HG03520 (cell line): ENCODE measurements around the gene DLL1.

Source experiments
- ATAC-seq: cut with Tn5 transposase; IDR thresholded peaks from one replicate; pipeline ENCODE4 v1.9.1; 2021; ENCODE audit warnings: mild to moderate bottlenecking, moderate library complexity; ENCODE audit not compliant: unreplicated experiment

DLL1 gene

GRCh38 chr6:170253910-170254269, 37.0 kb downstream of the DLL1 start:
- no peak for ATAC-seq

DNA sequence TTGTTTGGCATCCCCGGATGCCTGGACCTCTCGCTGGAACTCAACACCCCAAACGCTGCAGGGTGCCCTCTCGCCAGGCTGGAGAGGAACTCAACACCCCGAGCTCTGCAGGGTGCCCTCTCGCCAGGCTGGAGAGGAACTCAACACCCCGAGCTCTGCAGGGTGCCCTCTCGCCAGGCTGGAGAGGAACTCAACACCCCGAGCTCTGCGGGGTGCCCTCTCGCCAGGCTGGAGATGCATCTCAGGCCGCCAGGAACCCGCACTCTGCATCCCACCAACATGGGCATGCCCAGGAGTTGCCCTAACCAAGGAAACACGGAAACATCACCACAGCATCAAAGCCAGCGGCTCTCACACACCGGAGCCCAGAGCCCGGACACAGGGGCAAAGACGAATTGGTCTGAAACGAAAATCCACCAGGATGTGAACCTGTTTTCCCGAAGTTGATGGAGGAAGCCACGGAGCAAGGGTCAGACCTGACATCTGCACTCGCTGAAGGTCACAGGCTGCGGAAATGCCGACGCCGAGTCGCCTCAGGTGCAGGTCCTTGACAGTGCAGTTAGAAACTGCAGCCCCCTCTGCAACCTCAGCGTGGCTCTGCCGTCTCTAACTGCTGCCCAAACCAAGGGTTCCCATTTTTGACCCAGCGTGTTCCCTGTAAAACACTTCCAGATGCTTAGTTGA, 37.5 kb downstream of the DLL1 start:
- ATAC-seq: no peak

DNA sequence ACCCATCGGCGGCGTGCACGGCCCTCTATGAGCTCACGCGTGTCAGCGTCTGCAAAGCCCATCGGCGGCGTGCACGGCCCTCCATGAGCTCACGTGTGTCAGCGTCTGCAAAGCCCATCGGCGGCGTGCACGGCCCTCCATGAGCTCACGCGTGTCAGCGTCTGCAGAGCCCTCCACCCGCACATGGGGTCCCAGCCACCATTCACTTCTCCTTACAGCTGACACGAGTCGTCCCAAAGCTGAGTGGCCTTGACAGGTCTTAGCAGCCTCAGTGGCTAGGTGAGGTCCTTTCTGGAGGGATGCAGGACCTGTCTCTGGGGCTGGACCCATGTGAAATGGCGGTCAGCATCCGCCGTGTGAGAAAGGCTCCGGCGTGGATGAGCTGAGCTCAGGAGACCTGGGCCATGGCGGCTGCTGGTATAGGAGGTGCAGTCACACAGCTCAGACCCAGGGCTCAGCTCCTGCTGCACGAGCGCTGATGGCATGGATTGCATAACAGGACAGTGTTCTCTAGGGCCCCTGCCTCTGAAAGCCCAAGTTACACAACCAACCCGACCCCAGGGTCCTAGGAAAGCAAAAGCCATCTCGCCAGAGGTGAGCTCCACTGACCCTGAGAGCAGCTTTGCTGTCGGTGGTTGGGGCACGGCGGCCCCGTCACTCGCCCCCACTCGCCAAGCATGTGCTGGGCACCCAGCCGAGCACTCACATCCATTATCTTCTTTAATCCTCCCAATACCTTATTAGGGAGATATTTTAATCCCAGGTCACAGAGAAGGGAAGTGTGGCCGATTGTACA, 38.9 kb downstream of the DLL1 start:
- no peak for ATAC-seq

DNA sequence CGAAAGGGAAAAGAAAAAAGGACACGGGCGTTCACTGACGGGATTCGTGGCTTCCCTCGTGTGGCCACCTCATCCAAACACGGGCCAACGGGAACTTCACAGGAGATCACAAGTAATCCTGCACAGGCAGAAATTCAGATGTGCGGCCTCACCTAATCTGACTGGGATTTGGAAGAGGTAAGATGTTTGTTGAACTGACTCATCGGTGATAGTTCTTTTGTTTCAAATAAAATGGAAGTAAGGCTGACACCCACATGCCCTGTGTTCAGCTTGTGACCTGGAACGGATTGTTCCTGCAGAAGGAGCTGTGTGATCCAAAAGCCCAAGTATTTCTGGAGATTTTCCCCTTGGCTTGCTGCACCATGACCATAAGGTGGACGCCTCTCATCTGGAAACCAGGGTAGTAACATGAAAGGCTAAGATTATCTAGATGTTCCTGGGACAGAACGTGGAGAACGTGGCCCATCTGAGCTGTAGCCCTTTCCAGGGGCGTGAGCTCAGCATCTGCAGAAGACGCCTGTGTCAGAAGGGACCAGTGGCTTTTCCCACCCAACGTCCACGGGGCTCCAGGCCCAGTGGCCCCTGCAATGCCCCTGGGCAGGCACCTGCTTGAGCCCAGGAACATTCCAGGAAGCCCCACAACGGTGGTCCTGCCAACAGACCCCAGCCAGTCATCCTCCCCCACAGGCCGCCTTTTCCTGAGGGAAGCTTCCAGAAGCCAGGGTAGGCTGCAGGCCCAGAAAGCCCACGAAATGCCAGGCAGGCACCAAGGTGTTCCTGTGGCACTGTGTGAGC, 39.7 kb downstream of the DLL1 start:
- ATAC-seq: no peak

GRCh38 chr6:170250455-170250854, 40.4 kb downstream of the DLL1 start:
- no peak for ATAC-seq

GRCh38 chr6:170249817-170250216, 41.1 kb downstream of the DLL1 start:
- no peak for ATAC-seq

- no peak for ATAC-seq
Measured at GRCh38 chr6:170248861-170249600, 41.8 kb downstream of the DLL1 start.

- no peak for ATAC-seq
Measured at GRCh38 chr6:170248111-170248805, 42.6 kb downstream of the DLL1 start.

DNA sequence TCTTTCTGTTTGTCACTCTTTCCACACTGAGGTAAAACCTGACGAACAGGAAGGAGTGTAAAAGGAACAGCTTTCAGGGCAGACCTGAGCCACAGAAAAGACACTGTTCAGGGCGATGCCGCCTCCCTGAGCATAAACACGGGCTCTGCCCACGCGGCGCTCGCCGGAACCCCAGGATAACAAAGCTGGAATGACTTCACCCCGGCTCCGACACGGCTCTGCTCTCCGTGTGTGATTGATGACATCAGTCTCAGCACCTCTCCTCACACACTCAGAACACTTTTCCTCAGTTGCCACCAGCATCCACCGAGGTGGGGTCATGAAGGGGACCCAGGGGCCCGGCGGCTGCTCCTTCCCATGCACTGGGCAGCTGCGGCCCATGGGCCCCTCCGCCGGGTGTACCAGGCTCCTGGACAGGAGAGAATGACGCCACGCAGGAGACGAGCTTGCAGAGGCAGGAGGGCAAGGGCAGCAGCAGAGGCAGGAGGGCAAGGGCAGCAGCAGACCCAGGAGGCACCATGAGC, 43.6 kb downstream of the DLL1 start:
- no peak for ATAC-seq

DNA sequence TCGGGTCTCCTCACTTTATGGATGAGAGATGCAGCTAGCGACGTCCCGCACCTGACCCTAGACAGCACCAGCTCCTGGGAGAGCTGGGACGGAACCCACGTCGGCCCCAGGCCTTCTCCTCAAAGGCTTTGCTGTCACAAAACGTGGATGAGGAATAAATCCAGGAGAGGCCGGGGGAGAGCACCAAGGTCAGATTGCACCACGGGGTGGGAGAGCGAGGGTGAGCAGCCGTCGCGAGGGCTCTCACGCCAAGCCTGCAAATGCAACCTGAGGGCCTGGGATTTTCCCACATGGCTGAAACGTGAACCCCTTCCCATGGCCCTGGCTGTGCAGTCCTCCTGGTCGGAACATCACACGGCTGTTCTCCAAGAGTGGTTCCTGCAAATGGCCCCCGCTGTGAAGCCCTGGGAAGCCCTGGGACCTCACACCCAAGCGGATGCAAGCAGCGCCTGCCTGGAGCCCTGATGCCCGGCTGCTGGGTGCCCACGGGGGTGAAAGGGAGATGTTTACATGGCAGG, 45.3 kb downstream of the DLL1 start:
- ATAC-seq: no peak

DNA sequence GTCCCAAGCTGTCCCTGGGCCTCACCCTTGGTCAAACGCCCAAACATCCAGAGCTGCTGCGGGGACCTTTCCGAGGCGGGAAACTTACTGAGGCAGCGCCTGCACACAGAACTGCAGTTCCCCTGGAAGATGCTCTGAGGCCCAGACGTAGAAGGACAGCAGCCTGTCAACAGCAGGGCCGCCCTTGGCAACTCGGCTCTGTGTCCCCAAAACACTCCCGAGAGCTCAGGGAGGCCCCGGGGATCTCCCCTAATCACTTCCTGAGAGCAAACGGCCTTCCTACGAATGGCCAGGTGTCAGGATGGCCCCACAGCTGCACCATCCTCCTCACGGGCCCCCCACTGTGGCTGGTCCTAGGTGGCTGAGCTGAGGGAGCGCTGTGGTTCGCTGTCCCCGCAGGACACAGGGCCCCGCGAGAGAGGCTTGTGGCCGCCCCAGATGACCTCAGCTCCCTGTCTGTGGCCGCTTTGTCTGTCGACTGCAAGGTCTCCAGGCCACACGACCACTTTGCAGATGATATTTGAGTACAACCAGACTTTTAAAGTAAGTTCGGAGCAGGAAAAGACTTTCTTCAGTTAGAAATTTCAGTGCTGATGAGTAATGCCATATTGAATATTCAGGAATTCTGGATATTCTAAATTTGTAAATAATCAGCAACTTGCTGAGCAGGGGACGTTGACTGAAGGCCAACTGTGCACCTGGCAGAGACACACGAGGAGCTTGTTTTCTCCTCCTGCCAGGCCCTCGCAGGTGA, 46.0 kb downstream of the DLL1 start:
- ATAC-seq: no peak

- no peak for ATAC-seq
Measured at GRCh38 chr6:170243791-170244291, 47.0 kb downstream of the DLL1 start.

- no peak for ATAC-seq
Measured at GRCh38 chr6:170243386-170243785, 47.5 kb downstream of the DLL1 start.

DNA sequence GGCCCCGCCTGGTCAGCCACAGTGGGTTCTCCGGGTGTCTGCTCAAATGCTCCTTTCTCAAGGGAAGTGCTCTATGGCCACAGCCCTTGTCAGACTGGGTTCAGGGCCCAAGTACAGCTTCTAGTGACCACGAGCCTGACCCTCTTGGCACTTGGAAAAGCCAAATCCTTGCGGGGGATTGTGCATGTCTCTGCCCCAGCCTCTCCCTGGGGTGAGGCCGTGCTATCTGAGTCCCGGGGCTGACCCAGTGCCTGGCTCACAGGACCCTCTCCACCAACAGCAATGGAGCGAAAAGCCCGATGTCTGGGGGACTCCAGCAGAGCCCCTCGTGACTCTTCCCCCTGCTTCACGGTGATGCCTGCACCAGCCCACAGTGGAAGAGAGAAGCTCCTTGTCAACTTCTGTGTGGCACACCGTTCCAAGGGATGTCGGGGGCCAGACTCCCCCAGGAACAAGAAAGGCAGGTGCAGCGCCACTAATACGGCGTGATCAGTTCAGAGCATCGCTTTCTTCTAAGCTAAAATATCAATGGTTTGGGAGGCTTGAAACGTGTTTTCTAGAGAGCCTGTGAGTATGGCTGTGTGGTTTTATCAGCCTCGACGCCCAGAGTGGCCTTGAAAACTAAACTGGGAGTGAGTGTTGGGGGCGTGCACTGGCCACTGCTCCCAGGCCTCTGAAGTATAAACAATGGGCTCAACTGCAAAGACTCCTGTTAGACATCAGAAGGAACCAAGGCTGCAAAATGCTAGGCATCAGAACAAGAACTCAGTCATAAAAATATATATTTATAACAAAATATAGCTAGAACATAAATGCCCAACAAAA, 51.9 kb downstream of the DLL1 start:
- no peak for ATAC-seq

DNA sequence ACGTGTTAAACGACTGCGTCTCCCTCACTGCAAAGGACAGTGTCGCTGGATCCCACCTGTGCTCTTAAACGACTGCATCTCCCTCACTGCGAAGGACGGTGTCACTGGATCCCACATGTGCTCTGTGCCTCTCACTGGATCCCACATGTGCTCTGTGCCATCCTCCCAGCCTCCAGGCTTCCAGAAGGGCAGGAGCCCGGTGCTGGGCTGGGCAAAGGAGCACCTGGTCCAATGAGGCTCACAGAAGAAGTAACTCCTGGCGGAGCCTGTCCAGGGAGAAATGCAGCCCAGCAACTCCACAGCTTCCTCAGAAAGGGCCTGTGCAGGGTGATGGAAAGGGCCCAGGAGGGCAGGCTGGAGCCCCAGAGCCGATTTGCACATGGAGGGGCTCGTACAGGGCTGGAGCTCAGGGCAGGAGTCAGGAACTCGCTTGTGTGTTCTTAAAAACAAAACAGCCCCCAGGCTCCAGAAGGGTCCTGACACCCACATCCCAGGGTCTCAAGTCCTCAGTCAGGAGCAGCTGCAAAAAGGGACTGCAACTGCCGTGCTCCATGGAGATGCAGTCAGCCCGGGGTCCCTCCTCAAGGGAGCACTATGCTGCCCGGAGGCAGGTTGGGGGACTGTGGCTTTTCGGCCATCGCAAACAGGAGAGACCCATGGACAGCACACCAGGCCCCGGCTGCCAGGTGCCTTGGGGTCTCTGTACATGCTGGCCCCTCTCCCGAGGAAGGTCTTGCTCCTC, 52.7 kb downstream of the DLL1 start:
- no peak for ATAC-seq

DNA sequence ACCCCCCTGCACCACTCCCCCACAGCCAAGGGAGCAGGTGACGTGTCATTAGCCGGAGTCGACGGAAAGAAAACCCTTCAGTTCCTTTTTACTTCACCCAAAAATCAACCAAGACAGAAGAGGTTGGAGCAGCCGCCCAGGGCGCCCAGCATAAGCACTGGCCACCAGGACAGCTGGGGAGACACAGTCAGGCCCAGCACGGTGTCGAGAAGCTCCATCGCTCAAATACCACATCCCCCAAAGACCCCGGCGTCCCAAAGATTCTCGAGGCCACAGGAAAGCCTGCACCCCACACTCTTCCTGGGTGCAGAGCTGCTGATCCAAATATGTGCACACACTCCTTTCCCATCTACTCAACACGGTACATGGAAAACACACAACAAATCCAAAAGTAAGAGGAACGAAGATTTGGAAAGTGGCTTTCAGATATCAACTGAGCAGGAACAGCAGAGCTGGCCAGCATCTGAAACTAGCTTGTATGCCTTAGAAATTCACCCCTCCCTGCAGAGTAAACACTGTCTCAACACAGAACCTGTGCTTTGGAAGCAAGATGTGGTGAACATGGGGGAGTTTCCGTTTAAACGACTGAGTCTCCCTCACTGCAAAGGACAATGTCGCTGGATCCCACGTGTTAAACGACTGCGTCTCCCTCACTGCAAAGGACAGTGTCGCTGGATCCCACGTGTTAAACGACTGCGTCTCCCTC, 54.6 kb downstream of the DLL1 start:
- no peak for ATAC-seq
